GM21723 (cell line): ENCODE results near the gene TPPP.

Experiments used
- ATAC-seq: cut with Tn5 transposase; IDR thresholded peaks from one replicate; pipeline ENCODE4 v1.9.1; 2021; ENCODE audit warnings: mild to moderate bottlenecking, moderate library complexity; ENCODE audit not compliant: unreplicated experiment

TPPP gene

GRCh38 chr5:610744-611730, 82.1 kb downstream of the TPPP start:
- no peak for ATAC-seq

GRCh38 chr5:610011-610743, 83.0 kb downstream of the TPPP start:
- no peak for ATAC-seq
